Measurements from ENCODE around the gene SETBP1. TPM values are rescaled to one million over a fixed set of nuclear protein-coding genes. Genes with fewer than 3 reads are reported as not detected.
A peak's percentile ranks its signal among the peaks of the same experiment; 100 is the strongest.

The SETBP1 gene
- total RNA-seq, 4 donors from 2014 or later = 26.2 to 40.8 (median 33.6) TPM

DNA sequence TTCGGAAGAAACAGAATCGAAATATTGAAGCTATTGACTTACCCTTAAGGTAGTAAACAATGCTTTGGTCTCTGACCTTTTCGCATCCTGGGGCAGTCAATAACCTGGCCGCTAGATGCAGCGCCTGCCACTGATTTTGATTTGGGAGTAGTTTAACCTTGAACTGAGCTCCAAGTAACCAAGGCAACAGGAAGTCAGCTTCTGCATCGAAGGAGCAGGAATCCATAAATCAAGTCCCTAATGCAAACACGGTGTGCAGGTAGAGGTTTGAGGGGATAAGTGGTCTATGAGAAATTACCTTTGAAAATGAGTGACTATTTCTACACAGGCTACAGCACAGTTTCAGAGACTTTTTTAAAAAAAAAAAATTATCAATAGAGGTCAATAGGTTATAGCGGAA is 353.5 kb downstream of the SETBP1 start:
- no peak for DNase-seq (ENCODE audit: low spot score in 2 of 2)
- 81 to 84% methylated on average over 8 of the region's 8 CpGs for WGBS, 2 donors
- TF ChIP-seq, protein P1, sequence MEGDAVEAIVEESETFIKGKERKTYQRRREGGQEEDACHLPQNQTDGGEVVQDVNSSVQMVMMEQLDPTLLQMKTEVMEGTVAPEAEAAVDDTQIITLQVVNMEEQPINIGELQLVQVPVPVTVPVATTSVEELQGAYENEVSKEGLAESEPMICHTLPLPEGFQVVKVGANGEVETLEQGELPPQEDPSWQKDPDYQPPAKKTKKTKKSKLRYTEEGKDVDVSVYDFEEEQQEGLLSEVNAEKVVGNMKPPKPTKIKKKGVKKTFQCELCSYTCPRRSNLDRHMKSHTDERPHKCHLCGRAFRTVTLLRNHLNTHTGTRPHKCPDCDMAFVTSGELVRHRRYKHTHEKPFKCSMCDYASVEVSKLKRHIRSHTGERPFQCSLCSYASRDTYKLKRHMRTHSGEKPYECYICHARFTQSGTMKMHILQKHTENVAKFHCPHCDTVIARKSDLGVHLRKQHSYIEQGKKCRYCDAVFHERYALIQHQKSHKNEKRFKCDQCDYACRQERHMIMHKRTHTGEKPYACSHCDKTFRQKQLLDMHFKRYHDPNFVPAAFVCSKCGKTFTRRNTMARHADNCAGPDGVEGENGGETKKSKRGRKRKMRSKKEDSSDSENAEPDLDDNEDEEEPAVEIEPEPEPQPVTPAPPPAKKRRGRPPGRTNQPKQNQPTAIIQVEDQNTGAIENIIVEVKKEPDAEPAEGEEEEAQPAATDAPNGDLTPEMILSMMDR (IDR thresholded peaks at IDR 0.05) = no peak
- TF ChIP-seq POLR2A (IDR thresholded peaks at IDR 0.05) = no peak
- no peak for TF ChIP-seq EP300 (IDR thresholded peaks at IDR 0.05)

DNA sequence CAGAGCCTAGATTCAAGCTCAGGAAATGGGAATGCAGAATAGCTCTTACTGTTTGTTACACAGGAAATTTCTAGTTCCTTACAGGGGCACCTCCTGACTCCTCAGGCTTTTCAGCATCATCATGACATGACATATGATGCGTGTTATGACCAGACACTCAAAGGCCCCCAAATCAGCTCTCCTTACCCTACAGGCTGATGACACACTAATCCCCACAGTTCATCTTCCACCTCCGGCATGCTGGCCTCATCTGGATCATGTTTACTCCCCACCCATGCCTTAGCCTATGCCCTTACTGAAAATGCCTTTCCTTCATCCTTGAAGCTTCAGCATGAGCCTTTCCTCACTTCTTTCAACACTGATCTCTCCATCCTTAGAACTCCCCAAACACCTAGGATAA is 356.9 kb downstream of the SETBP1 start:
- DNase-seq (ENCODE audit: low spot score in 2 of 2) = no peak
- Histone ChIP-seq H3K27ac (no peak overlapping the region), H3K4me1 (no peaks in the 10 kb centered on the region), H3K36me3 (no peaks in the 10 kb centered on the region), H3K4me3 (no peak overlapping the region), H3K27me3 (no peaks in the 10 kb centered on the region), H3K9me3 (no peaks in the 10 kb centered on the region)
- TF ChIP-seq EP300 (IDR thresholded peaks at IDR 0.05) = no peak
- no peak for TF ChIP-seq POLR2A (IDR thresholded peaks at IDR 0.05)
- TF ChIP-seq, protein P1 (IDR thresholded peaks at IDR 0.05) = no peak
- WGBS, 2 donors = 94 to 95% methylated on average over 2 of the region's 2 CpGs

More for the DNA sequence above, 353.5 kb downstream of the SETBP1 start:
- H3K4me1 ChIP-seq = no peaks in the 10 kb centered on the region
- H3K9me3 ChIP-seq = peaks cover 0 to 2% (median 0%) of the 10 kb centered on the region in 4 donors
- H3K27ac ChIP-seq = no peak overlapping the region
- no peaks in the 10 kb centered on the region for H3K36me3 ChIP-seq
- no peak overlapping the region for H3K4me3 ChIP-seq
- H3K27me3 ChIP-seq = no peaks in the 10 kb centered on the region

DNA sequence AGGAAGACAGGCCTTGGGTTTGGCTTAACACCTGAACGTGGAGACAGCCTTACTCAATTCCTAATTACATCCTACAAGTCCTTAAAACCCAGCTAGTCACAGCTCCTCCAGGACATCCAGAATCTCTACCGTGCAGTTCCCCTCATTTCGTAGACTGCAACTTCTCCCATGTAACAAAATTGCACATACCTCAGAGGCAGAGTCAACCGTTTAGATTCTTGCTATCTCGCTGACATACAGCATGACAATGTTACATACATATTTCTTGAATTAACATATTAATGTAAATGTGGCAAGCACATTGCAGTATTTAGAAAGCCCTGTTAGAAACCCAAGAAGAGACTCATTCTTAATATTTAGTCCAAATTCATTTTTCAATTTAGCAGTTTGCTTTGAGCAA is 358.7 kb downstream of the SETBP1 start:
- H3K27ac ChIP-seq = no peak overlapping the region
- DNase-seq (ENCODE audit: low spot score in 2 of 2) = no peak
- H3K27me3 ChIP-seq = no peaks in the 10 kb centered on the region
- no peaks in the 10 kb centered on the region for H3K36me3 ChIP-seq
- WGBS, 2 donors = 95 to 97% methylated on average over 4 of the region's 5 CpGs
- H3K9me3 ChIP-seq = no peaks in the 10 kb centered on the region
- TF ChIP-seq EP300 (IDR thresholded peaks at IDR 0.05) (no peak), POLR2A (IDR thresholded peaks at IDR 0.05) (no peak)
- TF ChIP-seq, protein P1 (IDR thresholded peaks at IDR 0.05) = no peak
- no peak overlapping the region for H3K4me3 ChIP-seq
- no peaks in the 10 kb centered on the region for H3K4me1 ChIP-seq

DNA sequence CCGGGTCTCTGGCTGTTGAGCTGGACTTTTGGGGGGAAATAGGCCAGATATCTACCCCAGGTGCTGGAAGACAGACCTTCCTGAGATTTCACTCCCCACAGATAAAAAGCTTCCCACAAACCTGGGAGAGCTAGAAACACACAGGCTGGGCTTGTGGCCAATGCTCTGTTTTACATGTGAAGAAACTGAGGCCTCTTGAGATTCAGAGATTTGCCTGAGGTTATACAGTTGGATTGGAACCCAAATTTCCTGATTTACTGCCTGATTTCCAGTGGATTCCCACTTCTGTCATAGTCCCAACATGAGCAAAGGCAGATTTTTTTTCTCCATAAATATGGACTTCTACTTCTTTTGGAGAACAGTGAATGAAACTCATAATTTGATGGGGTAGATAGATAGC is 360.2 kb downstream of the SETBP1 start:
- peak in 1 of 2 donors; percentile 27 for DNase-seq (ENCODE audit: low spot score in 2 of 2)
- Histone ChIP-seq H3K27ac (no peak overlapping the region), H3K4me1 (no peaks in the 10 kb centered on the region), H3K4me3 (no peak overlapping the region), H3K36me3 (no peaks in the 10 kb centered on the region), H3K9me3 (no peaks in the 10 kb centered on the region), H3K27me3 (no peaks in the 10 kb centered on the region)
- WGBS, 2 donors = 64 to 67% methylated on average over 1 of the region's 1 CpG
- TF ChIP-seq, protein P1 (IDR thresholded peaks at IDR 0.05) = no peak
- TF ChIP-seq EP300 (IDR thresholded peaks at IDR 0.05) (no peak), POLR2A (IDR thresholded peaks at IDR 0.05) (no peak)

DNA sequence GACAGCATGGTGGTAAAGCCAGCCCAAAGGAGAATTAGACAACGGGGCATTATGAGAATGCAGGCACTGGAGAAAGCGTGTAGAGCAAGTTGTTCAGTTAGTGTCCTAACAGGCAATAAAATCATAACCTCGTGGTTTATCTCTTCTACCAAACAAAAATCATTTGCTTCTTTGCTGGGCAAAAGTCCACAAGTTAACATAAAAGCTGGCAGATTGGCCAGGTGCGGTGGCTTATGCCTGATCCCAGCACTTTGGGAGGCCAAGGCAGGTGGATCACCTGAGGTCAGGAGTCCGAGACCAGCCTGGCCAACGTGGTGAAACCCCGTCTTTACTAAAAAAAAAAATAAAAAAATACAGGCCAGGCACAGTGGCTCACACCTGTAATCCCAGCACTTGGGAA is 364.1 kb downstream of the SETBP1 start:
- no peak overlapping the region for H3K27ac ChIP-seq
- WGBS, 2 donors = 89 to 92% methylated on average over 7 of the region's 7 CpGs
- TF ChIP-seq, protein P1 (IDR thresholded peaks at IDR 0.05) = no peak
- TF ChIP-seq EP300 (IDR thresholded peaks at IDR 0.05) (no peak), POLR2A (IDR thresholded peaks at IDR 0.05) (no peak)
- H3K4me3 ChIP-seq = no peak overlapping the region
- no peaks in the 10 kb centered on the region for H3K27me3 ChIP-seq
- no peak for DNase-seq (ENCODE audit: low spot score in 2 of 2)
- no peaks in the 10 kb centered on the region for H3K9me3 ChIP-seq
- H3K36me3 ChIP-seq = no peaks in the 10 kb centered on the region
- no peaks in the 10 kb centered on the region for H3K4me1 ChIP-seq
